GM12873 (cell line): ENCODE results near the gene TXNRD2.

Source experiments
- TF ChIP-seq, protein P1 (sequence below): IDR thresholded peaks from 2 replicates; pipeline ENCODE4 v1.5.1; 2012; ENCODE audit warnings: low read depth, mild to moderate bottlenecking, moderate library complexity, low read length, control low read depth; ENCODE audit not compliant: insufficient read depth; ENCODE audit errors: missing control alignments

The TXNRD2 gene

DNA sequence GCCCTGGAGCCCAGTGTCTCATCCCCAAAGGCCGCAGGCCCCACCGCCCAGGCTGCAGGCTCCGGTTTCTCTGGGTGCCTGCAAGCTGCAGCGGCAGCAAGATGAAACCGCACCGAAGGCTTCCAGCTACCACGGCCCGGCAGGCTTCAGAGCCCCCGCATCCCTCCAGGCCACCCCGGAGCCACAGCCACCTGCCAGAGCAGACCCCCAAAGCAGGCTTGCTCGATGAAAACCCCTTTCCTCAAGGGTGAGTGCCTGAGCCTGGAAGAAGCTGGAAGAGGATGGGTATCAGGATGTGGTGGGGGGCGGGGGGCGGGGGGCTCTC lies 62.4 kb downstream of the TXNRD2 start:
- TF ChIP-seq, protein P1, sequence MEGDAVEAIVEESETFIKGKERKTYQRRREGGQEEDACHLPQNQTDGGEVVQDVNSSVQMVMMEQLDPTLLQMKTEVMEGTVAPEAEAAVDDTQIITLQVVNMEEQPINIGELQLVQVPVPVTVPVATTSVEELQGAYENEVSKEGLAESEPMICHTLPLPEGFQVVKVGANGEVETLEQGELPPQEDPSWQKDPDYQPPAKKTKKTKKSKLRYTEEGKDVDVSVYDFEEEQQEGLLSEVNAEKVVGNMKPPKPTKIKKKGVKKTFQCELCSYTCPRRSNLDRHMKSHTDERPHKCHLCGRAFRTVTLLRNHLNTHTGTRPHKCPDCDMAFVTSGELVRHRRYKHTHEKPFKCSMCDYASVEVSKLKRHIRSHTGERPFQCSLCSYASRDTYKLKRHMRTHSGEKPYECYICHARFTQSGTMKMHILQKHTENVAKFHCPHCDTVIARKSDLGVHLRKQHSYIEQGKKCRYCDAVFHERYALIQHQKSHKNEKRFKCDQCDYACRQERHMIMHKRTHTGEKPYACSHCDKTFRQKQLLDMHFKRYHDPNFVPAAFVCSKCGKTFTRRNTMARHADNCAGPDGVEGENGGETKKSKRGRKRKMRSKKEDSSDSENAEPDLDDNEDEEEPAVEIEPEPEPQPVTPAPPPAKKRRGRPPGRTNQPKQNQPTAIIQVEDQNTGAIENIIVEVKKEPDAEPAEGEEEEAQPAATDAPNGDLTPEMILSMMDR, result no peak

DNA sequence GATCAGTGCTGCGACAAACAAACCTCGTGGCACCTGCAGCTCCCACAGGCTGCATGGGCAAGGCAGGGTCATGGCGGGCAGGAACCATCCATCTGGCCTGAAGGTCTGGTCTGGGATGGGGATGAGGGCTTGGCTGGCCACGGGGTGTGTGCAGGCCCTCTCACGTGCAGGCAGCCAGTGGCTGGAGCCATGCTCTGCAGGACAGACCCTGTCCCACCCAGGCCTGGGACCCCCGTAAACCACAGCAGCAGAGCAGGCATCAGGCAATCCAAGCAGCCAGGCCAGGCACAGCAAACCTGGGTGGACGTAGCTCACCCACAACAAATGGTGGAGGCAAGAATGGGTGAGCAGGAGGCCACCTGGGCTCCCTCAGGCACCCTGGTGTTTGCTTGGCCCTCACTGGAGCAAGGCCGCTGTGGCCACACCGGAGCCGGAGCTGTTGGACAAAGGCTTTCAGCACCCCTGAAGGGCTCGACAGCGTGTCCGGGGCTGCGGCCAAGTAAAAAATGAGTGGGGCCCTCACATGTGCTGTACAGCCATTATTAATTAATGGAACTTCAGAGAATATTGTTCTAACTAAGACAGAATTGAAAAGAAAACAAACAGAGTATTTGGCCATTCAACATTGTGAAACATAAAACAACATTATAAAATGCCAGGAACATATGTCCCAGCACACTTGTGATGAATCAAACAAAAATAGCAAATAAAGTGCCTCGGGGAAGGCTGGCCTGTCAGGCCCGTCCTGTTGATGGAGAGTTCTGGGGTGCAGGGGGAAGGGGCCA lies 63.0 kb downstream of the TXNRD2 start:
- TF ChIP-seq, protein P1, result no peak

DNA sequence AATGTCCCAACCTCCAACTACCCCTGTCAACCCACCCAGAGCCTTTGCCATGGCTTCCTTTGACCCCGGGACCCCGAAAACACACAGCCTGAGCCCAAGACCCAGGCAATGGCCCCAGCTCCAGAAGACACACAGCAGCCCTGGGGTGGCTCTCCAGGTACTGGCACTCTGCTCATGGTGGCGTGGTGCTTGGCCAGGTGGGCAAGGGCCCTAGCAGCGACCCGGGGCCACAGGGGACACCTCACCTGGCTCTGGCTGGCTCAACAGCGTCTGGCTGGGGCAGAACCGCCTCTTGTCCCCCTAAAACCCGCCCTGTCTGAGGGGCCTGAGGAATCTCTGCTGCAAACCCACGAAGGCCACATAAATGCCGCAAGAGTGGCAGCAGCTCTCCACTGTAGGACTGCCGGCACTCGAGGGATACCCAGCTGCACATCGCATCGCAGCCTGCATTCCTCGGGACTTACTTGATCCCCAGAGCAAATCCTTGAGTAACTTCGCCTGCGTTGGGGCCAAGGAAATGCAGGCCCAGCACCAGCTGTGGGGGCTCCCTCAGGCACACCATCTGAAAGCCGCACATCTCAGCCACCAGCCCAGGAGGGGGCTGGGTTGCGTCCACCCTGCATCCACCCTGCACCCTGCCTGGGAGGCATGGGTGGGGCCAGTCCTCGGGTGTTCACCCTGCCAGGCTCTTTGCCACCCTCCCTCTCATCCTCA lies 63.8 kb downstream of the TXNRD2 start:
- TF ChIP-seq, protein P1, result no peak

DNA sequence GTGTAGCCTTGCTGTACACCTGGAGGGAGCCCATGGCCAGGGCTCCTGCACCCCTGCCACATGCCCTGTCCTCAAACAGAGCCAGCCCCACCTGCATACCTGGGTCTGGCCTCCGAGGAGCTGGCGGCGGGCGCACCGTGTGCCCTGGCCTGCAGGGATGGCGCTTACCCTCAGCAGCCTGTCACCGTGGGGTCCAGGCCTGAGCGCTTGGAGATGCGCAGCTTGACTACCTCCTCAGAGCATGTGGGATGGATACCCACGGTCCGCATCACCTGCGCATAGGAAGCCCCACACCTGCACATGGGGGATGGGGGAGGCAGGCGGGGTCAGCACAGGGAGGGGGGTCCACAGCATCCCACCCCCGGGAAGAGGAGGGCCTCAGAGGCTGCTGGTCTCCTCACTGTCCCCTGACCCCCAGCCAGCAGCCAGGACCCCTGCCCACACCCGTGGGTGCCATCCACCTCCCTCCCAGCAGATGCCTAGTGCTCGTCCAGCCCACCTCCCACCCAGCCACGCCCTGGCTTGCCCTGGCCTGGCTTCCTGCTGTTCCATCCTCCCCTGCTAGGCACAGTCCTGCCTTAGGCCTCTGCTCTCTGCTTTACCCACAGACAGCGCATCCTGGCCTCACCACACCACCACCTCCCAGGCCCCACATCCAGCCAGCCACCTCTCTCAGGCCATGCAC lies 64.5 kb downstream of the TXNRD2 start:
- TF ChIP-seq, protein P1, result no peak

DNA sequence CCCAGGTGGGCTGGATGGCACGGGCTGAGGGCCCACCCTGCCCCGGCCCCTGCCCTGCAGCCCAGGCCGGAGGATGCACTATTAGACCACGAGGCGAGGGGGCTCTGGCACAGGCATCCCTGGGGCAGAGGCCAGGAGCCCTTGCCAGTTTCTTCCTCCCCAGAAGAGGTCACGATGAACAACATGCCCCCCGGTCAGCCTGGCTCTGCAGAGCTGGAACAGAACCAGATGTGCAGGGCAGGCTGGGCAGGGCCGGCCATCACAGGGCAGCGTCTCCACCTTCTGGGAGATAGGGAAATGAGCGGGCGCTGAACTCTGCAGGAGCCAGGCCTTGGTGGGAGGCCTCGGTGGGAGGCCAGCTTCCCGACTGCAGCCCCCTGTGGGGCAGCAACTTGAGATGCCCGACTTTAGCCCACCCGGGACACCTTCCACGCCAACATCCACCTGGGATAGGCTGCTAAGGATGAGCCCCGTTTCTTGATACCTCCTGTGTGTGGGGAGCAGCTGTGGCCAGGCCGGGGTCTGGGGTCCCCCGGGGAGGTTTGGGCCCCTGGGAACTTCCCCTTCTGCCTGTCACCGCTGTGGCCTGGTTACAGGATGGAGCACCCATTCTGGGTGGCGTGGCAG lies 65.2 kb downstream of the TXNRD2 start:
- TF ChIP-seq, protein P1, result no peak

DNA sequence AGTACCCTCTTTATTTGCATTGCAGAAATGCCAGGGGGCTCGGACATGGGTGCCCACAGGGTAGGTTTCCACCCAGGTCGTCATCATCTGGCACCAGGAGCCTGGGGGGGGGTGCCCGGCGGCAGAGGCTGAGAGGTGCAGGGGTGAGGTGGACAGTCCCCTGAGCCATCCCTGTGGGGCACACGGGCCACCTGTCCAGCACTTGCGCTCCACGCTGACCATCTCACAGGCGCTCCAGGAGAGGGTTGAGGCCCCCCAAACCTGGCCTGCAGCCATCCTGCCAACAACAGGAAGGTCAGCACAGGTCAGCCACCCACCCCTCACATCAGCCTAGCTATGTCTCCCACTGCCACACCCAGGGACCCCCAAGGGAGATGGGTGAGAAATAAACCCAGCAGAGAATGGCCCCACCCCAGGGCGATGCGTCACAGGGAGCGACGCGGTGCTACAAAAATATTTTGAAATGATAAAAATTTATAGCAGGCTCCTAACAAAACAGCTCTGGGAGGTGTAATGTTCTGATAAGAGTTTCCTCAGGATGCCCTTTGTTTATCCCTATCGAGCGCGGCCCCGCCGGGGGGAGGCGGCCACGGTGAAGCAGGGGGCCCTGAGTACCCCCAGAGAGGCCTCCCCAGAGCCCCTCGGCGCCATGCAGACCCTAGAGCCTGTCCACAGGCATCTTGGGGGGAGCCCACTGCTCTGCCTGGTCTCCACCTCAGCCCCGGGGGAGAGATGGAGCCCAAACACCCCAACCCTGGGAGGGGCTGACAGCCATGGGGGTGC lies 65.9 kb downstream of the TXNRD2 start:
- TF ChIP-seq, protein P1, result no peak
